GM12878 (cell line): Measurements from ENCODE around the gene RETNLB. TPM values are rescaled to one million over a fixed set of nuclear protein-coding genes. Genes with fewer than 3 reads are reported as not detected.

Experiments used
- ATAC-seq: fragments of 200-7000 bp; cut with Tn5 transposase; 3 replicates; pipeline ENCODE4 v1.9.1; 2020; ENCODE audit warnings: mild to moderate bottlenecking, moderate library complexity
- BruUV-seq: library from RNA; stranded (reverse); fragments of 400-500 nt; replicated peaks from 2 replicates; lab custom pipeline; 2021; lab: Mats Ljungman, UMichigan
- CTCF ChIA-PET: fragments of 300-600 bp; sonication (Branson Sonifier 250); formaldehyde crosslinking; extraction: SDS; loops from one replicate; lab custom pipeline; 2021; ENCODE audit warnings: inconsistent platforms; lab: Yijun Ruan, JAX
- POLR2A ChIA-PET: fragments of 350-600 bp; formaldehyde crosslinking; extraction: SDS; loops from one replicate; lab custom pipeline; 2021; ENCODE audit warnings: inconsistent platforms; lab: Charles Lee
- RAD21 ChIA-PET: fragments of 300-600 bp; sonication (Branson Sonifier 250); formaldehyde crosslinking; loops from one replicate; lab custom pipeline; 2023; ENCODE audit warnings: antibody characterized with exemption; ENCODE audit not compliant: unreplicated experiment; lab: Charles Lee
- SMC1A ChIA-PET: fragments of 300-600 bp; sonication (Branson Sonifier 250); formaldehyde crosslinking; loops from one replicate; lab custom pipeline; 2023; ENCODE audit not compliant: unreplicated experiment, uncharacterized antibody; lab: Charles Lee
- DNase-seq: peaks from one replicate; pipeline ENCODE4 v3.0.0-alpha.2; 2011; ENCODE audit warnings: low read depth, low spot score
- FAIRE-seq: peaks from 3 replicates; lab custom pipeline; 2011; peaks lifted over from hg19 to GRCh38; lab: Jason Lieb, UNC
- H2AFZ ChIP-seq: 2 replicates; pipeline ENCODE4 v1.6.0; 2011; ENCODE audit warnings: low read depth, low read length, control low read depth; ENCODE audit not compliant: control insufficient read depth
- H3K27ac ChIP-seq: 2 replicates; pipeline ENCODE4 v1.5.1; 2011; ENCODE audit warnings: control low read depth; ENCODE audit not compliant: control insufficient read depth, insufficient read depth
- H3K27me3 ChIP-seq, 2 experiments: replicated peaks in 1 of 2; 2 replicates each; pipeline versions ENCODE4 v1.6.0 to v1.6.1; 2011; ENCODE audit warnings: low read length in 1 of 2; ENCODE audit not compliant: control insufficient read depth in 2 of 2, insufficient read depth in 2 of 2
- H3K36me3 ChIP-seq, 2 experiments: 2 replicates each; pipeline ENCODE4 v1.5.1; 2011; ENCODE audit warnings: low read length in 1 of 2; ENCODE audit not compliant: control insufficient read depth in 2 of 2, insufficient read depth in 2 of 2
- H3K4me1 ChIP-seq: 2 replicates; pipeline ENCODE4 v1.6.1; 2011; ENCODE audit warnings: mild to moderate bottlenecking, low read length, moderate library complexity, mixed read lengths; ENCODE audit not compliant: control insufficient read depth, insufficient read depth
- H3K4me2 ChIP-seq: 2 replicates; pipeline ENCODE4 v1.6.0; 2011; ENCODE audit warnings: control low read depth; ENCODE audit not compliant: control insufficient read depth, insufficient read depth
- H3K4me3 ChIP-seq: fragments of 200-600 bp; sonication (generic); 2 replicates; pipeline ENCODE4 v1.5.1; 2016
- H3K79me2 ChIP-seq: 2 replicates; pipeline ENCODE4 v1.6.0; 2011; ENCODE audit warnings: low read length; ENCODE audit not compliant: control insufficient read depth, insufficient read depth
- H3K9ac ChIP-seq: 2 replicates; pipeline ENCODE4 v1.8.0; 2011; ENCODE audit warnings: low read length, control low read depth, mixed read lengths; ENCODE audit not compliant: control insufficient read depth, insufficient read depth
- H3K9me3 ChIP-seq: replicated peaks from 3 replicates; pipeline ENCODE4 v1.5.1; 2011; ENCODE audit warnings: mild to moderate bottlenecking, low read length; ENCODE audit not compliant: control insufficient read depth, insufficient read depth
- H4K20me1 ChIP-seq: 2 replicates; pipeline ENCODE4 v1.6.0; 2011; ENCODE audit not compliant: control insufficient read depth, insufficient read depth
- BMI1 ChIP-seq: fragments of 450-650 bp; IDR thresholded peaks from 2 replicates; pipeline ENCODE4 v1.6.1; 2016; ENCODE audit warnings: mild to moderate bottlenecking, moderate library complexity, borderline replicate concordance
- CBFB ChIP-seq: IDR thresholded peaks from 2 replicates; pipeline ENCODE4 v1.6.1; 2016; ENCODE audit warnings: antibody characterized with exemption, low read depth
- IKZF1 ChIP-seq: fragments of 450-650 bp; conservative IDR thresholded peaks from 2 replicates; pipeline ENCODE4 v1.6.1; 2017; ENCODE audit warnings: antibody characterized with exemption, mild to moderate bottlenecking
- MEF2A ChIP-seq: IDR thresholded peaks from 2 replicates; pipeline ENCODE4 v1.6.1; 2011; ENCODE audit warnings: low read depth, mild to moderate bottlenecking, low read length, moderate library complexity; ENCODE audit not compliant: insufficient read depth
- NFIC ChIP-seq: IDR thresholded peaks from 2 replicates; pipeline ENCODE4 v1.6.1; 2012; ENCODE audit warnings: low read depth, mild to moderate bottlenecking, inconsistent platforms, low read length, moderate library complexity
- NFXL1 ChIP-seq: fragments of 450-650 bp; IDR thresholded peaks from 2 replicates; pipeline ENCODE4 v1.6.1; 2017; ENCODE audit warnings: antibody characterized with exemption, mild to moderate bottlenecking, borderline replicate concordance
- NFYA ChIP-seq: IDR thresholded peaks from 2 replicates; pipeline ENCODE4 v1.6.1; 2011; ENCODE audit warnings: low read depth, mild to moderate bottlenecking, low read length, improper control_type of control experiment, borderline replicate concordance
- PAX8 ChIP-seq: fragments of 450-650 bp; IDR thresholded peaks from 2 replicates; pipeline ENCODE4 v1.6.1; 2017; ENCODE audit warnings: mild to moderate bottlenecking, moderate library complexity
- RAD21 ChIP-seq: IDR thresholded peaks from 2 replicates; pipeline ENCODE4 v1.6.1; 2011; ENCODE audit warnings: mild to moderate bottlenecking, low read depth, low read length, moderate library complexity; ENCODE audit not compliant: insufficient read depth
- RFX5 ChIP-seq: IDR thresholded peaks from 2 replicates; pipeline ENCODE4 v1.6.1; 2011; ENCODE audit warnings: low read depth, low read length, improper control_type of control experiment
- SMAD5 ChIP-seq: IDR thresholded peaks from 2 replicates; pipeline ENCODE4 v1.6.1; 2016; ENCODE audit warnings: antibody characterized with exemption, low read depth
- SPI1 ChIP-seq: IDR thresholded peaks from 2 replicates; pipeline ENCODE4 v1.6.1; 2011; ENCODE audit warnings: low read depth, mild to moderate bottlenecking, low read length, moderate library complexity, borderline replicate concordance; ENCODE audit not compliant: insufficient read depth
- SREBF2 ChIP-seq: IDR thresholded peaks from 2 replicates; pipeline ENCODE4 v1.6.1; 2012; ENCODE audit warnings: mild to moderate bottlenecking, low read length
- SRF ChIP-seq, 2 experiments: IDR thresholded peaks; 2 replicates each; pipeline ENCODE4 v1.6.1; 2011; ENCODE audit warnings: low read depth in 2 of 2, low read length in 2 of 2, mild to moderate bottlenecking in 1 of 2, moderate library complexity in 1 of 2
- STAT3 ChIP-seq: IDR thresholded peaks from 2 replicates; pipeline ENCODE4 v1.6.1; 2011; ENCODE audit warnings: low read depth, low read length, improper control_type of control experiment
- SUPT20H ChIP-seq: IDR thresholded peaks from 2 replicates; pipeline ENCODE4 v1.6.1; 2011; ENCODE audit warnings: low read depth, mild to moderate bottlenecking, low read length, moderate library complexity, borderline replicate concordance; ENCODE audit not compliant: control insufficient read depth
- in situ Hi-C: fragments of 300-500 bp; cut with MboI; formaldehyde crosslinking; loops from 9 replicates; pipeline ENCODE4 v1.14.3; 2018; ENCODE audit warnings: mixed read lengths
- intact Hi-C: fragments of 100-400 bp; cut with micrococcal nuclease; formaldehyde crosslinking; loops from one replicate; pipeline ENCODE4 v1.14.2; 2022; ENCODE audit not compliant: unreplicated experiment
- polyA plus RNA-seq, 11 experiments: library from polyadenylated mRNA; depleted of rRNA in 4 of 11; unstranded in 6 of 11; stranded (reverse) in 5 of 11; fragments of >200 nt; fragmentation: Nextera tagmentation in 4 of 11; fragmentation: Illumina TruSeq in 1 of 11; extraction: Ambion mirVana in 4 of 11; extraction: Trizol in 1 of 11; gene quantifications; 1 replicate in 1 of 11; 2 replicates in 10 of 11; pipeline versions ENCODE4 v1.2.1 to v1.2.3, GENCODE V29; 2011 to 2016; ENCODE audit warnings: inconsistent platforms in 2 of 11, missing spikeins in 2 of 11, low read depth in 1 of 11
- total RNA-seq, 4 experiments: library from RNA; depleted of rRNA in 3 of 4; stranded (reverse); fragments of >200 nt in 3 of 4; fragmentation: Illumina TruSeq in 1 of 4; extraction: Trizol in 1 of 4; gene quantifications; 2 replicates each; pipeline versions ENCODE4 v1.2.1 to v1.2.3, GENCODE V29; 2013 to 2021
- TF ChIP-seq, protein P1 (sequence below): fragments of 450-650 bp; conservative IDR thresholded peaks from 2 replicates; pipeline ENCODE4 v1.6.1; 2017; ENCODE audit warnings: mild to moderate bottlenecking, moderate library complexity
- TF ChIP-seq, protein P2 (sequence below): IDR thresholded peaks from 2 replicates; pipeline ENCODE4 v1.6.1; 2011; ENCODE audit warnings: borderline replicate concordance, low read depth, mild to moderate bottlenecking, moderate library complexity, mixed read lengths, low read length; ENCODE audit not compliant: insufficient read depth; ENCODE audit errors: extremely low read length

The RETNLB gene
- total and polyA plus RNA-seq, 10 of the 15 experiments (the other 5 are each of a cell fraction or from before 2014, with no cell fraction given) = not detected

DNA sequence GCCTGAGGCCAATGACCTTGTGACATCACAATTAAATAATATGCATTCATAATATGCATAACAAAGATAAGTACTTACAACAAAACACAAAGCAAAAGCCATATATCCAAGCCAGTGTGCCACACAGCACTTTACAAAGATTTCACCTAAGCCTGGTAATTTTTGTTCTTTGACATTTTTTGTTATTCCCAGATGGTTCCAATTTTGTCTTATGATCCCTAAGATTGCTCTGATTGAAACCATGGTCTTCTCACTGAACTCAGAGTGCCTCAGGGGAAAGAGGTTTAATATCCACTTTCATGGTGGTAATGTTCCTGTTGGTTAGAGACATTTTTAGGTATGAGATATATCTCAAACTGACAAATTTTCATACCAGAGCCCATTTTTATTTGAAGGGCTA is 29.1 kb downstream of the RETNLB start:
- ChIA-PET RAD21 (no interaction called here), CTCF (no interaction called here), SMC1A (no interaction called here), POLR2A (interaction anchor here (0.6 kb wide), 2 partner anchors 56 to 114 kb away, joined by 3 to 5 read pairs; no protein-coding TSS in a partner anchor)
- no peak overlapping the region for H2AFZ ChIP-seq
- BruUV-seq = no TSS peak
- no peaks in the 10 kb centered on the region for H4K20me1 ChIP-seq
- no peak overlapping the region for H3K27ac ChIP-seq
- H3K4me3 ChIP-seq = no peak overlapping the region
- no peak overlapping the region for H3K9ac ChIP-seq
- in situ Hi-C loops = no loop called here
- intact Hi-C loops = no loop called here
- H3K4me2 ChIP-seq = no peak overlapping the region
- TF ChIP-seq SRF (IDR thresholded peaks at IDR 0.05; ENCODE audit: low read depth in 2 of 2, low read length in 2 of 2) (no peak), PAX8 (no peak), IKZF1 (no peak), NFYA (no peak), RAD21 (no peak), NFIC (no peak), SUPT20H (no peak), CBFB (no peak), NFXL1 (no peak), SREBF2 (no peak), RFX5 (no peak), SMAD5 (no peak), BMI1 (no peak), SPI1 (no peak), STAT3 (no peak), MEF2A (no peak)
- TF ChIP-seq, protein P1, sequence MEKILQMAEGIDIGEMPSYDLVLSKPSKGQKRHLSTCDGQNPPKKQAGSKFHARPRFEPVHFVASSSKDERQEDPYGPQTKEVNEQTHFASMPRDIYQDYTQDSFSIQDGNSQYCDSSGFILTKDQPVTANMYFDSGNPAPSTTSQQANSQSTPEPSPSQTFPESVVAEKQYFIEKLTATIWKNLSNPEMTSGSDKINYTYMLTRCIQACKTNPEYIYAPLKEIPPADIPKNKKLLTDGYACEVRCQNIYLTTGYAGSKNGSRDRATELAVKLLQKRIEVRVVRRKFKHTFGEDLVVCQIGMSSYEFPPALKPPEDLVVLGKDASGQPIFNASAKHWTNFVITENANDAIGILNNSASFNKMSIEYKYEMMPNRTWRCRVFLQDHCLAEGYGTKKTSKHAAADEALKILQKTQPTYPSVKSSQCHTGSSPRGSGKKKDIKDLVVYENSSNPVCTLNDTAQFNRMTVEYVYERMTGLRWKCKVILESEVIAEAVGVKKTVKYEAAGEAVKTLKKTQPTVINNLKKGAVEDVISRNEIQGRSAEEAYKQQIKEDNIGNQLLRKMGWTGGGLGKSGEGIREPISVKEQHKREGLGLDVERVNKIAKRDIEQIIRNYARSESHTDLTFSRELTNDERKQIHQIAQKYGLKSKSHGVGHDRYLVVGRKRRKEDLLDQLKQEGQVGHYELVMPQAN = no peak
- TF ChIP-seq, protein P2, sequence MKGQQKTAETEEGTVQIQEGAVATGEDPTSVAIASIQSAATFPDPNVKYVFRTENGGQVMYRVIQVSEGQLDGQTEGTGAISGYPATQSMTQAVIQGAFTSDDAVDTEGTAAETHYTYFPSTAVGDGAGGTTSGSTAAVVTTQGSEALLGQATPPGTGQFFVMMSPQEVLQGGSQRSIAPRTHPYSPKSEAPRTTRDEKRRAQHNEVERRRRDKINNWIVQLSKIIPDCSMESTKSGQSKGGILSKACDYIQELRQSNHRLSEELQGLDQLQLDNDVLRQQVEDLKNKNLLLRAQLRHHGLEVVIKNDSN = no peak
- H3K79me2 ChIP-seq = no peaks in the 10 kb centered on the region
- H3K4me1 ChIP-seq = no peaks in the 10 kb centered on the region
- DNase-seq (no peak), ATAC-seq (no peak), FAIRE-seq (no peak)
- H3K36me3 ChIP-seq = no peaks in the 10 kb centered on the region
- H3K27me3 ChIP-seq = peaks cover 0 to 2% of the 10 kb centered on the region in 2 experiments; a peak in 1 of 4 replicates
- no peaks in the 10 kb centered on the region for H3K9me3 ChIP-seq
